GM18951 (cell line): ENCODE measurements around the gene RUSC2.
"Not testable (repeated sequence)": the region's sequence is repeated elsewhere in the genome, so short reads cannot be mapped to it uniquely, and the experiment has no call there.

ENCODE experiments used
- POLR2A ChIP-seq: IDR thresholded peaks from 4 replicates; pipeline ENCODE4 v1.6.1; 2011; ENCODE audit warnings: mild to moderate bottlenecking; ENCODE audit not compliant: insufficient read length, insufficient read depth; ENCODE audit errors: extremely low read depth
- in situ Hi-C: fragments of 300-500 bp; cut with MboI; formaldehyde crosslinking; loops from one replicate; pipeline ENCODE4 v1.12.0; 2022; ENCODE audit warnings: low sequenced_read_pairs, mixed read lengths, inconsistent platforms; ENCODE audit not compliant: unreplicated experiment

Gene RUSC2

DNA sequence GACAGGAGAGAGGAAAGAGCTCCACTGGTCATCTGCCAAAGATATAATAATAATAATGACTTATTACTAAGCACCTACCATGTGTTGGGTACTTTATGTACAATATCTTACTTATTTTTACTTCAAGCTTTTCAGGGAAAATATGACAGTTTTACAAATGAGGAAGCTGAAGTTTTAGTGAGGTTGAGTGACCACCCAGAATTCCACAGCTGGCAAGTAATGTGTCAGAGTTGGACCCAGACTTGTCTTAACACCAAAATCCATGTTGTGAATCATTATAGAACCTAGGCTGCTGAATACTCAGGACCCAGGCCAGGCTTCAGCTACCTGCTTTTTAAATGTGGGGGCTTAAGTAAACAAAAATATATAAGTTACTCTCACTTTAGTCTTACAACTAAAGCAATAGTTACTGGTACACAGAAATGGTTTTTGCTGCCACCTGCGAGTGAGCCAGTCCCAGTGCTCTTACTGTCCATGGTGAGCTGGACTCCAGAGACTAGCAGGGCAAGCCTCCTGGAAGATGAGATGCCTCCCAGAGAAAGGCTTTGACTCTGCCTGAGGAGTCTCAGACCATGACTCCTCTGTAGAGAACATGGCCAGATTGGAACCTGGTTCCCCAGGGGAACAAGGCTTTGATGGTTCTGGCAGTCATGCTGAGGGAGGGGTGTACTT is 29.9 kb downstream of the RUSC2 start:
- in situ Hi-C loops, result no loop called here
- TF ChIP-seq POLR2A, result no peak

DNA sequence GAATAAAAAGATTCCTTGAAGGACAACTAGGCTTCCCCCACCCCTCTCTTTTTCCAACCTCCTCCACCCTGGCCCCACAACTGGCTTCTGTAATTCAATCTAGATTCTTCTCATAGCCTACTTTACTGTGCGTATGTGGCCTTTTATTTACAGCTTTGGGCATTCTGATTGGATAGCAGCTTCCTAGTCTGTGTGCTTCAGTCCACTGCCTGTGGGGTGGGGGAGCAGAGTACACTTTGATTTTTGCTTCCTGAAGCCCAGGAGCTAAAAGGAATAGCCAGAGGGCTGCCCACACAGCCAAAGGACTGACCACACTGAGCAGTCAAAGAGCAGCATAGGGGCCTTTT is 30.4 kb downstream of the RUSC2 start:
- in situ Hi-C loops, result no loop called here

DNA sequence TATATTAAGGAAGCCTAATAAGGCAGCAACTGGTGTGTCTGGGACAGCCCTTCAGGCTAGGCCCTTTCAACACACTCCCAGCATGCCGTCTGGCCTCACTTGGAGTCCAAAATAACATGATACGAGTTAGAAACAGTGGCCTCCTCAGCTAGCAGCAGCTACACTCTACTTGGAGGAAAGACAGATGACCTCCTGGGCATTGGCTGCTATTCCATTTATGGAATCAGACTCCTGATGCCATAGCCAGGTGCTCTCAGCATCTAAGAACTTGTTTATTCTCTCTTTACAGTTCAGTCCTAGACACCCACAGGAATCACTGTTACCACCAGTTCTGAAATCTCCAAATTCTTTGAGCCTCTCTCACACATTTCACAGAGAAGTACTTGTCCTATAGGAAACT is 31.8 kb downstream of the RUSC2 start:
- no peak for TF ChIP-seq POLR2A
- in situ Hi-C loops, result no loop called here

More for the DNA sequence above, 30.4 kb downstream of the RUSC2 start:
- TF ChIP-seq POLR2A, result no peak

DNA sequence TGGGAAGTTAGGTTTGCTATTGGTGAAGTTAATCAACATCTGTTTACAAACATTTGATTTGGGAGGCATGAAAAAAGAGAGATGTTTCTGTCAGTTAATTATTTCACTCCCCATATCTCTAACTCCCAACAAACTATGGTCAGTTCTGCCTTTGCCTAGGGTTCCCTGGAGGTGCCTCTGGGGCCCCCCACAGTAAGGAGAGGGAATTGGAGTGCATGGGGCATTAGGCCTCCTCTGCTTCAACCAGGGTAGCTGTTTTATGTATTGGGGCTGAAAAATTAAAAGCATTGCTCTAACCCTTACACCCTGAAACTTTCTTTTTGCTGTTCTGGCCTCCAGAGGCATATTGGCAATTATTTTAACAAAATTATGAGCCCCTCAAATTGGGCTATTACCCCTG is 32.3 kb downstream of the RUSC2 start:
- in situ Hi-C loops, result no loop called here
- TF ChIP-seq POLR2A, result no peak

DNA sequence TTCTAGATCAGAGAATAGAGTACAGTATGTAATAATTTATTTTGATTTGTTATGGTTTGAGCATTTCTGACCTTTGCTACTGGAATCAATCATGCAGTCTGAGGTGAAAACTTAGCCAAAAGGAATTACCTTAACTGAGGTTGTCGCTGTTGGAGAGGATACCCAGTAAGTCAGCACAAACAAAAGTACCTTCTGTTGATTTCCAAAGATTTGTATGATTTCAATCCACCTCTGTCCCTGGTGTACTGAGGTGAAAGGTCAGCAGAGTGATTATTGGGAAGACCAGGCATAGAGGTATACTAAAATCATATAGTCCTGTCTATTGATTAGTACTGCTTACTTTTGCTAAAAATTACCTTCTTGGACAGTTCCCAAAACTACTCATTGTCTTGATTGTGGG is 32.8 kb downstream of the RUSC2 start:
- in situ Hi-C loops, result no loop called here

DNA sequence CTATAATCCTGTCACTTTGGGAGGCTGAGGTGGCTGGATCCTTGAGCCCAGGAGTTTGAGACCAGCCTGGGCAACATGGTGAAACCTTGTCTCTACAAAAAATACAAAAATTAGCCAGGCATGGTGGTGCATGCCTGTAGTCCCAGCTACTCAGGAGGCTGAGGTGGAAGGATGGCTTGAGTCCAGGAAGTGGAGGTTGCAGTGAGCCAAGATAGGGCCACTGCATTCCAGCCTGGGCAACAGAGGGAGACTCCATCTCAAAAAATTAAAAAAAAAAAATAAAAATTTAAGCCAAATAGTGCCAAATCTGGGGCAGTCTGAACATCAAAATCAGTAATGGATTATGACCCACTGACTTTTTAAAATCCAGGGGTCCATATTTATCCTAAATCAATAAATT is 33.6 kb downstream of the RUSC2 start:
- in situ Hi-C loops, result not testable (repeated sequence)

More for the DNA sequence above, 32.8 kb downstream of the RUSC2 start:
- TF ChIP-seq POLR2A, result no peak

DNA sequence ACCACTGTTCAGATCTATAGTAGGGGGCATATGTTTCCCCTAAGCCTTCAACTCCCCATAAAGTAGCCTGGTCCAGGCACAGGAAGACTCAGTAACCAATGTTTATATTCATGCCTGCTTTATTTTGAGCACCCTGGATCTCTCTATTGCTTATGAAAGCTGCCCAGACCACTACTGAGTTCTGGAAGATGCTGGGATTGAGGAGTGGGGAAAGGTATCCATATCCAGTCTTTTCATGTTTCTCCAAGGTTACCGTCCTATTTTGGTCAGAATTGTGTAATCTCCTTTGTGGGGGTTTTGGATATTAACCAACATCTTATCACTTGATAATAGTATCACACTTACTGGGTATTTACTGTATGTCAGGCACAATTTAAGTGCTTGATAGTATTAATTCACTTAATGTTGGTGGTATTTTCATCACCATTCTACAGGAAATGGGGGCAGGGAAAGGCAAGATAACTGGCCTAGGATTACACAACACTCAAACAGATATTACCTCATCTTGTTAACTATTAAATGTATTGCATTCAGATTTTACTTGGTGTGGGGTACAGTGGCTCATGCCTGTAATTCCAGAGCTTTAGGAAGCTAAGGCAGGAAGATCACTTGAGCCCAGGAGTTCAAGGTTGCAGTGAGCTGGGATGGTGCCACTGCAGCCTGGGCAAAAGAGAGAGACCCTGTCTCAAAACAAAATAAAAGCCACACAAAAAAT is 36.3 kb downstream of the RUSC2 start:
- in situ Hi-C loops, result no loop called here
- TF ChIP-seq POLR2A, result no peak

DNA sequence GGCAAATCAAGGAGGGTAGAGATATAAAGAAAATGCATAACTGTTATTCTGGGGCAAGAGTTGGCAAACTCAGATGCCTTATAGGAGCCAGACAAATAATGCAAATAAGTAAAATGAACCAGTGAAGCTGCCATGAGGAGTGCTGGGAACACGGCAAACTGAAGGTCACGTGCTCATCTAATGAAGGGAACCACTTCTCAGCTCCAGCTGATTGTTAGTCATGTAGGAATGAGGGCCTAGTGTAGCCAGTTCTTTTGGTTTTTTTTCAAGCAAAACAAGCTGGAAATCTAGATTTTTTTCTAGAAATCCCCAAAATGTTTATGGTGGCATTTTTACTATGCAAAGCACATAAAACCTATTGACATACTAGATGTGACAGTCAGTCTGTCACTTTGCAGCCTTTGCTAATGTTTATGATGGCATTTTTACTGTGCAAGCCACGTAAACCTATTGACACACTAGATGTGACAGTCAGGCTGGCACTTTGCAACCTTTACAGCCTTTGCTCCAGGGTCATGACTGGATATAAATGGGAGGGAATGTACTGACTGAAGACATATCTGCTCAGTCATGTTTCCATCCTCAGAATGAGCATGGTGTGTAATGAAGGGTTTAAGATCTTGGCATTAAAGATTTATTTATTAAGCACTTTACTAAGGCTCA is 39.4 kb downstream of the RUSC2 start:
- in situ Hi-C loops, result no loop called here
- no peak for TF ChIP-seq POLR2A

DNA sequence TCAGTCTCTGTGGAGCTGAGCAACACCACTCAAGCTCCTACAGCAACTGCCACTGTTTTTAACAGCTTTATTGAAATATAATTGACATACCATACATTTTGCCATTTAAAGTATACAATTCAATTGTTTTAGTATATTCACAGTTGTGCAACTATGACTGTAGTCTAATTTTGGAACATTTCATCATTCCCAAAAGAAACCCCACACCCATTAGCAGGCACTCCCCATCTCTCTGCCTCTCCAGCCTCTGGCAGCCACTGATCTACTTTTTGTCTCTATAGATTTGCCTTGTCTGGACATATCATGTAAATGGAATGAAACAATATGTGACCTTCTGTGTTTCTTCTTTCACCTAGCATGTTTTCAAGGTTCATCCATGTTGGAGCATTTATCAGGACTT is 43.5 kb downstream of the RUSC2 start:
- in situ Hi-C loops, result no loop called here
- TF ChIP-seq POLR2A, result no peak

DNA sequence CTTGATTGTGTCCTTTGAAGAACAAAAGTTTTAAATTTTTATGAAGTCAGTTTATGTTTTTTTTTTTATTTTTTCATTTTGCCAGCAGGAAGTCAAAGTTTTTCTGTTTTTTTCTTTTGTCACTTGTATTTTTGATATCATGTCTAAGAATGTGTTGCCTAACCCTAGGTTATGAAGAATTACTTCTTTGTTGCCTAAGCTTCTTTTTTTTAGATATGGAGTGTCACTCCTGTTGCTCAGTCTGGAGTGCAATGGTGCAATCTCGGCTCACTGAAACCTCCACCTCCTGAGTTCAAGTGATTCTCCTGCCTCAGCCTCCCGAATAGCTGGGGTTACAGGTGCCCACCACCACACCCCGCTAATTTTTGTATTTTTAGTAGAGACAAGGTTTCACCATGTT is 45.0 kb downstream of the RUSC2 start:
- in situ Hi-C loops, result not testable (repeated sequence)

DNA sequence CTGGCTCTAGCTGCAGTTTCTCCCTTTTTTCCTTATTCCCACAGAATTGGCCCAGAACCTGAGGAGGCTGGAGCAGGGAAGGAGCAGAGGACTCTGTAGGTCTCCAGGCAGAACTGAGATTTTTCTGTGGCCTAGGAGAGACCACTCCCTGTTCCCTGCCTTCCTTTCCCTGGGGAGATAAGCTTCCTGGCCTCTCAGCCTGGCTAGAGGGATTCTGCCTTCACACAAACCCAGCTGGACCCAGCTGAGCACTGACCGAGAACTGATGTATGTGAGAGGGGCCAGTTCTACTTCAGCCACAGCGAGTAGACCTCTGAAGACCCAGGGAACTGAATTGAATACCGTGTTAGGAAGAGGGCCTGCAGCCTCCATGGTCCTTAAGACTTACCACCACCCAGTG is 48.0 kb downstream of the RUSC2 start:
- in situ Hi-C loops, result no loop called here

DNA sequence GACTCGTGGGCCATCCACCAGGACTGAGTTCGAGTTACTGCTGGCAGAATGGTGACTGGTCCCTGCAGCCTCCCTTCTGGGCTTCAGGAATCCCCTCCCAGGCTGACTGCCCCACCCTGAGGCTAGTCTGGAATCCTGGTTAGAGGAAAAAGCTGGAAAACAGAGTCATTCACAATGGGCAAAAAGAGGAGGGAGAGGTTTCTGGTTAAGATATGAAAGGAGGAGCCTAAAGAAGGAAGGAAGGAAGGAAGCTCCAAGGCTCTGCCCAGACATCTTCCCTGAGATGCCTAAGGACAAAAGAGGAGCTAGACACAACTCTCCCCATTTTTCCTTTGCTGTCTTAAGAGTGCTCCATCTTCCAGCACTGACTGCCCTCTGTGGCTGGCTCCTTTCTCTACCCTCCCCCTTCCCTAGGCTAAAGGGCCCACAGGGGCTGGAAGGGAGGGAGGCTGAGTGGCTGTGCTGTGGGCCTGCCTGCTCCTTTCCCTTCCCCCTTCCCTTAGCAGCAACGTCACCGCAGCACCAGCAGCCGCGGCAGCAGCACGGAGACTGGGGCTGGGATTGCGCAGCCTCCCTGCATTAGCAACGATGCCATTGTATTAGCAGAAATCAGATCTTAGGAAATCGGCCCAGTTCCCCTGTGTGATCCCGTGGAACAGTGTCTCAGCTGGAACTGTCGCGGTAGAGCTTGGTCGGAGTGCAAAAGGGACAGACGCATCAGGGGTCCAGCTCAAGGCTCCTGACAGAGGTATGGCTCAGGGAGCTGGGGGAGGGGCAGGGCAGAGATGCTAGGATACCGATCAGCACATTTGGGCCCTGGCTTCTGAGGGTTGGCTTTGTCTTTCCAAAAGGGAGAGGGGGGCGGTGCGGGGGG is 48.7 kb downstream of the RUSC2 start:
- TF ChIP-seq POLR2A, result no peak
- in situ Hi-C loops, result no loop called here

More for the DNA sequence above, 48.0 kb downstream of the RUSC2 start:
- TF ChIP-seq POLR2A, result no peak
